DND-41 (cell line): ENCODE data around the gene TEX11.

Source experiments
- EZH2 ChIP-seq: IDR thresholded peaks from 3 replicates; pipeline ENCODE4 v1.6.1; 2012; ENCODE audit warnings: borderline replicate concordance, low read depth, mild to moderate bottlenecking, moderate library complexity, low read length, inconsistent platforms; ENCODE audit not compliant: severe bottlenecking
- TF ChIP-seq, protein P1 (sequence below): IDR thresholded peaks from 2 replicates; pipeline ENCODE4 v1.5.1; 2012; ENCODE audit warnings: borderline replicate concordance, low read length, moderate library complexity, mild to moderate bottlenecking; ENCODE audit not compliant: poor library complexity, severe bottlenecking; ENCODE audit errors: extremely low read depth

DNA sequence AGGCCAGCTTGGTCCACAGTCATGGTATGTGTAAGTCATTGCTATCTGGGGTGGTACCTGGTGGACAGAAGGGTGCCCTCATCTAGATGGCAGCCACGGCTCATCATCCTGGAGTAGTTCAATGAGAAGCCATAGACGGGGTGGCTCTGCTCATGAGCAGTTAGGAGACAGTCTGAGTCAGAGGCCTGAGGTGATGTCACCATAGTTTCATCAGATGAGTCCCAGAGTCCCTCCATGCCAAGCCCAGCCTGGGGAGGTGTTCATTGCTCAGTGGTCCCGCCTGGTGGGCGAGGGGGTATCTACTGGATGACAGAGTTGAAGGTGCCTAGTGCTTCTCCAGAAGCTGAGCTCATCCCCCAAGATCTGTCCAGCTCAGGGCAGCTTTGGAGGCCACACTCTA lies 414.1 kb downstream of the TEX11 start:
- TF ChIP-seq, protein P1, sequence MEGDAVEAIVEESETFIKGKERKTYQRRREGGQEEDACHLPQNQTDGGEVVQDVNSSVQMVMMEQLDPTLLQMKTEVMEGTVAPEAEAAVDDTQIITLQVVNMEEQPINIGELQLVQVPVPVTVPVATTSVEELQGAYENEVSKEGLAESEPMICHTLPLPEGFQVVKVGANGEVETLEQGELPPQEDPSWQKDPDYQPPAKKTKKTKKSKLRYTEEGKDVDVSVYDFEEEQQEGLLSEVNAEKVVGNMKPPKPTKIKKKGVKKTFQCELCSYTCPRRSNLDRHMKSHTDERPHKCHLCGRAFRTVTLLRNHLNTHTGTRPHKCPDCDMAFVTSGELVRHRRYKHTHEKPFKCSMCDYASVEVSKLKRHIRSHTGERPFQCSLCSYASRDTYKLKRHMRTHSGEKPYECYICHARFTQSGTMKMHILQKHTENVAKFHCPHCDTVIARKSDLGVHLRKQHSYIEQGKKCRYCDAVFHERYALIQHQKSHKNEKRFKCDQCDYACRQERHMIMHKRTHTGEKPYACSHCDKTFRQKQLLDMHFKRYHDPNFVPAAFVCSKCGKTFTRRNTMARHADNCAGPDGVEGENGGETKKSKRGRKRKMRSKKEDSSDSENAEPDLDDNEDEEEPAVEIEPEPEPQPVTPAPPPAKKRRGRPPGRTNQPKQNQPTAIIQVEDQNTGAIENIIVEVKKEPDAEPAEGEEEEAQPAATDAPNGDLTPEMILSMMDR = no peak
- no peak for TF ChIP-seq EZH2
